Measurements from ENCODE around the gene CCNY. TPM values are rescaled to one million over a fixed set of nuclear protein-coding genes. Genes with fewer than 3 reads are reported as not detected.
A peak's percentile ranks its signal among the peaks of the same experiment; 100 is the strongest.

Gene CCNY
- total RNA-seq, 1 donor from 2014 or later = 85.9 TPM

DNA sequence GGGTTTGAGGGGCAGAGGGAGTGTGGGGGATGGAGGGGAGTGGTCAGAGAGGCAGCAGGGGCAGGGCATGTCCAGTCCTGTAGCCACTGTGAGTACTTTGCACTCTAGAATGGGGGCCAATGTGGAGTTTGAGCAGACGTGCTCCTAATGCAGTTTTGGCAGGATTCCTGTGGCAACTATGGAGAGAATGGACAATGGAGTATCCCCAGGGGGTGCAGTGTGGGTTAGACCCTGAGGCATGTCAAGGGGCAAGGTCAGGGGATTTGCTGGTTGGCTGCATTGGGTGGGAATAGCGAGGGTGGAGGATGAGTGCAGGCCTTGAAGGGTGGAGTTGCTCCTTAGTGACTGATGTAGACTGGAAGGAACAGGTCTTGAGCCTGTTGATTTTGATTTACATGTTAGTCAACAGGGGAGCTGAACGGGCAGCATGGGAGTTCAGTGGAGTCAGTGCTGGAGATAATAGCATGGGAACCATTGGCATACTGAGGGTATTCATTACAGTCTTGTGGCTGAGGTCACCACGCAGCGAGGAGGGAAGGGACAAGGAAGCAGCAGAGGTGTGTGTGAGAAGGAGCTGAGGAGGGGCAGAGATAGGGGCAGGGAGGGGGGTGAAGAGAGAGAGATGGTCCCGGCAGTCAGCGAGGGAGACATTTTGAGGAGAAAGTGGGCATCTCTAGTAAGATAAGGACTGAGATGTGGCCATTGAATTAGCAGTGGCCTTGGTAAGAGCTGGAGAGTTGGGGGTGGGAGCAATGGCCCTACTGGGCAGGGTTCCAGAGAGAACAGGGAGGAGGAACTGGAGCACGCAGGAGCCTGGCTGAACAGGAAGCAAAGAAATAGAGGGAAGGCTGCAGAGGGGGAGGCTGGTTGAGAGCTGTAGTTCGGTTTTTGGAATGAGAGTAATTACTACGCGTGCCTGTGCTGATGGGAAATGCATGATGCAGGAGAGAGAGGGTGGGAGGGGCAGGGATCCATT, 112.7 kb downstream of the CCNY start:
- FAIRE-seq = no peak
- TF ChIP-seq, protein P1, sequence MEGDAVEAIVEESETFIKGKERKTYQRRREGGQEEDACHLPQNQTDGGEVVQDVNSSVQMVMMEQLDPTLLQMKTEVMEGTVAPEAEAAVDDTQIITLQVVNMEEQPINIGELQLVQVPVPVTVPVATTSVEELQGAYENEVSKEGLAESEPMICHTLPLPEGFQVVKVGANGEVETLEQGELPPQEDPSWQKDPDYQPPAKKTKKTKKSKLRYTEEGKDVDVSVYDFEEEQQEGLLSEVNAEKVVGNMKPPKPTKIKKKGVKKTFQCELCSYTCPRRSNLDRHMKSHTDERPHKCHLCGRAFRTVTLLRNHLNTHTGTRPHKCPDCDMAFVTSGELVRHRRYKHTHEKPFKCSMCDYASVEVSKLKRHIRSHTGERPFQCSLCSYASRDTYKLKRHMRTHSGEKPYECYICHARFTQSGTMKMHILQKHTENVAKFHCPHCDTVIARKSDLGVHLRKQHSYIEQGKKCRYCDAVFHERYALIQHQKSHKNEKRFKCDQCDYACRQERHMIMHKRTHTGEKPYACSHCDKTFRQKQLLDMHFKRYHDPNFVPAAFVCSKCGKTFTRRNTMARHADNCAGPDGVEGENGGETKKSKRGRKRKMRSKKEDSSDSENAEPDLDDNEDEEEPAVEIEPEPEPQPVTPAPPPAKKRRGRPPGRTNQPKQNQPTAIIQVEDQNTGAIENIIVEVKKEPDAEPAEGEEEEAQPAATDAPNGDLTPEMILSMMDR (IDR thresholded peaks at IDR 0.05; ENCODE audit: insufficient read depth, low read depth, low read length) = no peak
- no peak for TF ChIP-seq EZH2 (IDR thresholded peaks at IDR 0.05; ENCODE audit: insufficient read depth, low read length)
- Mint-ChIP-seq H3K4me1 (ENCODE audit: low read depth, unreplicated experiment) (peaks cover 55% of the 10 kb centered on the region), H3K4me3 (ENCODE audit: unreplicated experiment) (no peak overlapping the region), H3K27me3 (ENCODE audit: low read depth, unreplicated experiment) (no peaks in the 10 kb centered on the region), H3K36me3 (ENCODE audit: low read depth, unreplicated experiment) (peaks cover 10% of the 10 kb centered on the region), H3K27ac (ENCODE audit: unreplicated experiment) (peak overlapping the region; percentile 48), H3K9me3 (ENCODE audit: unreplicated experiment) (peaks cover 8% of the 10 kb centered on the region)
- Histone ChIP-seq H3K4me3 (ENCODE audit: insufficient read depth, low read depth, low read length) (no peak overlapping the region), H3K36me3 (ENCODE audit: insufficient read depth, low read length) (no peaks in the 10 kb centered on the region), H3K79me2 (ENCODE audit: insufficient read depth, low read length) (peaks cover 95% of the 10 kb centered on the region), H3K4me2 (ENCODE audit: low read length) (peak overlapping the region; percentile 72), H4K20me1 (ENCODE audit: insufficient read depth, low read length) (peaks cover 76% of the 10 kb centered on the region), H3K27me3 (ENCODE audit: insufficient read depth, low read length) (no peaks in the 10 kb centered on the region), H3K27ac (ENCODE audit: low read depth, low read length) (no peak overlapping the region), H2AFZ (ENCODE audit: low read depth, low read length) (no peak overlapping the region), H3K9ac (ENCODE audit: low read length) (no peak overlapping the region), H3K4me1 (ENCODE audit: insufficient read depth, low read length) (peaks cover 37% of the 10 kb centered on the region), H3K9me3 (ENCODE audit: insufficient read depth, low read depth, low read length) (peaks cover 12% of the 10 kb centered on the region)
- no peak for DNase-seq (ENCODE audit: low read depth)

GRCh38 chr10:35449944-35450343, 113.6 kb downstream of the CCNY start:
- peak overlapping the region; percentile 67 for H3K4me3 Mint-ChIP-seq (ENCODE audit: unreplicated experiment)
- H3K27me3 Mint-ChIP-seq (ENCODE audit: low read depth, unreplicated experiment) = no peaks in the 10 kb centered on the region
- H3K9me3 ChIP-seq (ENCODE audit: insufficient read depth, low read depth, low read length) = peaks cover 3% of the 10 kb centered on the region
- peaks cover 57% of the 10 kb centered on the region for H3K4me1 Mint-ChIP-seq (ENCODE audit: low read depth, unreplicated experiment)
- H3K4me3 ChIP-seq (ENCODE audit: insufficient read depth, low read depth, low read length) = no peak overlapping the region
- H4K20me1 ChIP-seq (ENCODE audit: insufficient read depth, low read length) = peaks cover 76% of the 10 kb centered on the region
- H2AFZ ChIP-seq (ENCODE audit: low read depth, low read length) = no peak overlapping the region
- DNase-seq (ENCODE audit: low read depth) (no peak), FAIRE-seq (no peak)
- H3K36me3 Mint-ChIP-seq (ENCODE audit: low read depth, unreplicated experiment) = peaks cover 7% of the 10 kb centered on the region
- no peak overlapping the region for H3K27ac ChIP-seq (ENCODE audit: low read depth, low read length)
- no peaks in the 10 kb centered on the region for H3K27me3 ChIP-seq (ENCODE audit: insufficient read depth, low read length)
- H3K27ac Mint-ChIP-seq (ENCODE audit: unreplicated experiment) = peak overlapping the region; percentile 67
- H3K79me2 ChIP-seq (ENCODE audit: insufficient read depth, low read length) = peaks cover 95% of the 10 kb centered on the region
- TF ChIP-seq, protein P1 (IDR thresholded peaks at IDR 0.05; ENCODE audit: insufficient read depth, low read depth, low read length) = no peak
- TF ChIP-seq EZH2 (IDR thresholded peaks at IDR 0.05; ENCODE audit: insufficient read depth, low read length) = no peak
- H3K4me2 ChIP-seq (ENCODE audit: low read length) = peak overlapping the region; percentile 72
- H3K9me3 Mint-ChIP-seq (ENCODE audit: unreplicated experiment) = peaks cover 2% of the 10 kb centered on the region
- H3K9ac ChIP-seq (ENCODE audit: low read length) = no peak overlapping the region
- peaks cover 44% of the 10 kb centered on the region for H3K4me1 ChIP-seq (ENCODE audit: insufficient read depth, low read length)
- no peaks in the 10 kb centered on the region for H3K36me3 ChIP-seq (ENCODE audit: insufficient read depth, low read length)

Data from astrocyte (in vitro differentiated cells and primary cell).